ENCODE results near the gene NPAS3. TPM values are rescaled to one million over a fixed set of nuclear protein-coding genes. Genes with fewer than 3 reads are reported as not detected.

The NPAS3 gene
- total and polyA plus RNA-seq, 2 donors (not counting 3 experiments of a cell fraction or from before 2014, with no cell fraction given), result 0.10 to 0.13 TPM

- Histone ChIP-seq H3K36me3 (ENCODE audit: control insufficient read depth in 2 of 2, extremely low read depth in 1 of 2, insufficient read depth in 2 of 2, low read length in 2 of 2) (no peaks in the 10 kb centered on the region), H3K79me2 (ENCODE audit: control insufficient read depth, insufficient read depth, low read length) (no peaks in the 10 kb centered on the region), H2AFZ (ENCODE audit: low read depth, low read length) (no peak overlapping the region), H3K9me1 (replicated peaks; ENCODE audit: control insufficient read depth, extremely low read depth, insufficient read depth, low read length) (no peaks in the 10 kb centered on the region), H3K9me3 (replicated peaks; ENCODE audit: control insufficient read depth, insufficient read depth, low read length) (no peaks in the 10 kb centered on the region), H3K27me3 (ENCODE audit: control insufficient read depth in 2 of 2, insufficient read depth in 2 of 2, low read length in 2 of 2) (no peaks in the 10 kb centered on the region), H3K4me3 (replicated peaks in 1 of 3; ENCODE audit: insufficient read depth in 1 of 3, low read depth in 1 of 3, low read length in 3 of 3) (no peak overlapping the region), H3K9ac (replicated peaks; ENCODE audit: extremely low read depth, insufficient read depth, low read length) (no peak overlapping the region), H3K27ac (ENCODE audit: insufficient read depth, low read depth, low read length) (no peak overlapping the region), H3K4me2 (ENCODE audit: insufficient read depth, low read length) (no peak overlapping the region), H4K20me1 (replicated peaks; ENCODE audit: control insufficient read depth, extremely low read depth, insufficient read depth, low read length) (no peaks in the 10 kb centered on the region), H3K4me1 (ENCODE audit: control insufficient read depth, extremely low read depth, insufficient read depth, low read length) (no peaks in the 10 kb centered on the region)
- POLR2A ChIA-PET, result no interaction called here
- CTCF ChIA-PET, result interaction anchor here (0.8 kb wide), 1 partner anchor 339 kb away, joined by 3 read pairs; no protein-coding TSS in a partner anchor
- dilution Hi-C loops (cut with MboI; ENCODE audit: extremely low pct_ligation_motif_present, low sequenced_read_pairs) (loop anchor here (25.0 kb wide), 1 partner anchor 334 kb away; no protein-coding TSS in a partner anchor), intact Hi-C loops (cut with micrococcal nuclease) (no loop called here)
- no peak for DNase-seq (ENCODE audit: low read depth, low spot score)
- FAIRE-seq, result no peak
- BruUV-seq (replicated peaks), result no TSS peak
- no peak for TF ChIP-seq MAX (IDR thresholded peaks at IDR 0.05; ENCODE audit: insufficient read depth, insufficient read length)
- TF ChIP-seq POLR2AphosphoS5 (IDR thresholded peaks at IDR 0.05; ENCODE audit: insufficient read depth, low read depth, low read length), result no peak
- TF ChIP-seq JUN (IDR thresholded peaks at IDR 0.05; ENCODE audit: borderline replicate concordance, insufficient read depth, insufficient read length, low read depth), result no peak
Measured at GRCh38 chr14:33452995-33453394, 514.3 kb downstream of the NPAS3 start.

- Histone ChIP-seq H3K4me3 (replicated peaks in 1 of 3; ENCODE audit: insufficient read depth in 1 of 3, low read depth in 1 of 3, low read length in 3 of 3) (no peak overlapping the region), H2AFZ (ENCODE audit: low read depth, low read length) (peak overlapping the region; percentile 73), H3K4me1 (ENCODE audit: control insufficient read depth, extremely low read depth, insufficient read depth, low read length) (no peaks in the 10 kb centered on the region), H3K79me2 (ENCODE audit: control insufficient read depth, insufficient read depth, low read length) (no peaks in the 10 kb centered on the region), H3K9me1 (replicated peaks; ENCODE audit: control insufficient read depth, extremely low read depth, insufficient read depth, low read length) (no peaks in the 10 kb centered on the region), H3K27ac (ENCODE audit: insufficient read depth, low read depth, low read length) (no peak overlapping the region), H3K9ac (replicated peaks; ENCODE audit: extremely low read depth, insufficient read depth, low read length) (no peak overlapping the region), H3K36me3 (ENCODE audit: control insufficient read depth in 2 of 2, extremely low read depth in 1 of 2, insufficient read depth in 2 of 2, low read length in 2 of 2) (no peaks in the 10 kb centered on the region), H3K4me2 (ENCODE audit: insufficient read depth, low read length) (no peak overlapping the region), H3K27me3 (ENCODE audit: control insufficient read depth in 2 of 2, insufficient read depth in 2 of 2, low read length in 2 of 2) (no peaks in the 10 kb centered on the region), H4K20me1 (replicated peaks; ENCODE audit: control insufficient read depth, extremely low read depth, insufficient read depth, low read length) (no peaks in the 10 kb centered on the region), H3K9me3 (replicated peaks; ENCODE audit: control insufficient read depth, insufficient read depth, low read length) (no peaks in the 10 kb centered on the region)
- POLR2A ChIA-PET, result no interaction called here
- FAIRE-seq, result no peak
- dilution Hi-C loops (cut with MboI; ENCODE audit: extremely low pct_ligation_motif_present, low sequenced_read_pairs) (loop anchor here (25.0 kb wide), 1 partner anchor 333 kb away; no protein-coding TSS in a partner anchor), intact Hi-C loops (cut with micrococcal nuclease) (no loop called here)
- TF ChIP-seq FOS (IDR thresholded peaks at IDR 0.05; ENCODE audit: borderline replicate concordance, insufficient read depth, low read length), result no peak
- BruUV-seq (replicated peaks), result no TSS peak
- no peak for DNase-seq (ENCODE audit: low read depth, low spot score)
- CTCF ChIA-PET, result interaction anchor here (0.8 kb wide), 1 partner anchor 338 kb away, joined by 3 read pairs; no protein-coding TSS in a partner anchor
Measured at GRCh38 chr14:33454022-33454595, 515.4 kb downstream of the NPAS3 start.

Data from endothelial cell of umbilical vein (primary cell).